ENCODE measurements around the gene C1orf94. TPM values are rescaled to one million over a fixed set of nuclear protein-coding genes. Genes with fewer than 3 reads are reported as not detected.

Gene C1orf94
- total and polyA plus RNA-seq, 10 donors: not detected

DNA sequence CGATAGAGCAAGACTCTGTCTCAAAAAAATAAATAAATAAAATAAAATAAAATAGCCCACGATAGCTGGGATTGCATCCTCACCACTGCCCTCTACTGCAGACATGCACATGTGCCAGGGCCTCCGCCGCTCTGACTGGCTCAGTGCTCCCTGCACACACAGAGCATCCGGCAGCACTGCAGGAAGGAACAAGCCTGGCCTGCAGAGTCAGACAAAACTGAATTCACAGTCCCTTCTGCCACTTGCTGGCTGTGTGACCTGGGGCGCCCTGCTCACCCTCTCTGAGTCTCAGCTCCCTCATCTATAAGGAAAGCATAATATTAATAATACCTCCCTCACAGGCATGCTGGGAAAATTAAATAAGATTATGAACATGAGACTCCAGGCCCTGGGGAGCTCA is 47.1 kb upstream of the C1orf94 start:
- no peak for DNase-seq
- TF ChIP-seq POLR2AphosphoS5 (IDR thresholded peaks at IDR 0.05) (no peak), POLR2A (IDR thresholded peaks at IDR 0.05) (no peak)
- TF ChIP-seq, protein P1, sequence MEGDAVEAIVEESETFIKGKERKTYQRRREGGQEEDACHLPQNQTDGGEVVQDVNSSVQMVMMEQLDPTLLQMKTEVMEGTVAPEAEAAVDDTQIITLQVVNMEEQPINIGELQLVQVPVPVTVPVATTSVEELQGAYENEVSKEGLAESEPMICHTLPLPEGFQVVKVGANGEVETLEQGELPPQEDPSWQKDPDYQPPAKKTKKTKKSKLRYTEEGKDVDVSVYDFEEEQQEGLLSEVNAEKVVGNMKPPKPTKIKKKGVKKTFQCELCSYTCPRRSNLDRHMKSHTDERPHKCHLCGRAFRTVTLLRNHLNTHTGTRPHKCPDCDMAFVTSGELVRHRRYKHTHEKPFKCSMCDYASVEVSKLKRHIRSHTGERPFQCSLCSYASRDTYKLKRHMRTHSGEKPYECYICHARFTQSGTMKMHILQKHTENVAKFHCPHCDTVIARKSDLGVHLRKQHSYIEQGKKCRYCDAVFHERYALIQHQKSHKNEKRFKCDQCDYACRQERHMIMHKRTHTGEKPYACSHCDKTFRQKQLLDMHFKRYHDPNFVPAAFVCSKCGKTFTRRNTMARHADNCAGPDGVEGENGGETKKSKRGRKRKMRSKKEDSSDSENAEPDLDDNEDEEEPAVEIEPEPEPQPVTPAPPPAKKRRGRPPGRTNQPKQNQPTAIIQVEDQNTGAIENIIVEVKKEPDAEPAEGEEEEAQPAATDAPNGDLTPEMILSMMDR (IDR thresholded peaks at IDR 0.05 in 8 of 11, conservative IDR thresholded peaks at IDR 0.05 in 3 of 11): no peak
- no peak overlapping the region for H3K27ac ChIP-seq
- no peaks in the 10 kb centered on the region for H3K36me3 ChIP-seq
- WGBS, 5 donors: 64 to 79% (median 70%) methylated on average over 6 of the region's 6 CpGs
- no peaks in the 10 kb centered on the region for H3K4me1 ChIP-seq
- no peaks in the 10 kb centered on the region for H3K9me3 ChIP-seq
- H3K4me3 ChIP-seq: no peak overlapping the region
- peaks cover 0 to 36% (median 0%) of the 10 kb centered on the region in 7 donors for H3K27me3 ChIP-seq (replicated peaks in 1 of 7)
- intact Hi-C loops (cut with DNase I; ENCODE audit: low total_unique reads): no loop called here

- intact Hi-C loops (cut with DNase I; ENCODE audit: low total_unique reads): no loop called here
- H3K4me1 ChIP-seq: no peaks in the 10 kb centered on the region
- 77 to 89% (median 83%) methylated on average over 5 of the region's 5 CpGs for WGBS, 5 donors
- peaks cover 0 to 36% (median 0%) of the 10 kb centered on the region in 7 donors for H3K27me3 ChIP-seq (replicated peaks in 1 of 7)
- TF ChIP-seq POLR2AphosphoS5 (IDR thresholded peaks at IDR 0.05) (no peak), POLR2A (IDR thresholded peaks at IDR 0.05) (no peak)
- TF ChIP-seq, protein P1 (IDR thresholded peaks at IDR 0.05 in 8 of 11, conservative IDR thresholded peaks at IDR 0.05 in 3 of 11): no peak
- DNase-seq: no peak
- no peak overlapping the region for H3K27ac ChIP-seq
- no peaks in the 10 kb centered on the region for H3K9me3 ChIP-seq
- no peaks in the 10 kb centered on the region for H3K36me3 ChIP-seq
- H3K4me3 ChIP-seq: no peak overlapping the region
Measured at GRCh38 chr1:34130306-34130705, 46.4 kb upstream of the C1orf94 start.

- no peak for DNase-seq
- no peak overlapping the region for H3K4me3 ChIP-seq
- TF ChIP-seq POLR2A (IDR thresholded peaks at IDR 0.05): no peak
- TF ChIP-seq, protein P1 (IDR thresholded peaks at IDR 0.05 in 8 of 11, conservative IDR thresholded peaks at IDR 0.05 in 3 of 11): no peak
- no peak for TF ChIP-seq POLR2AphosphoS5 (IDR thresholded peaks at IDR 0.05)
- no peaks in the 10 kb centered on the region for H3K9me3 ChIP-seq
- peaks cover 0 to 28% (median 0%) of the 10 kb centered on the region in 7 donors for H3K27me3 ChIP-seq (replicated peaks in 1 of 7)
- H3K36me3 ChIP-seq: no peaks in the 10 kb centered on the region
- H3K27ac ChIP-seq: no peak overlapping the region
- WGBS, 5 donors: 78 to 94% (median 86%) methylated on average over 3 of the region's 3 CpGs
- no peaks in the 10 kb centered on the region for H3K4me1 ChIP-seq
- intact Hi-C loops (cut with DNase I; ENCODE audit: low total_unique reads): no loop called here
Measured at GRCh38 chr1:34131396-34132160, 45.1 kb upstream of the C1orf94 start.

- no peaks in the 10 kb centered on the region for H3K9me3 ChIP-seq
- intact Hi-C loops (cut with DNase I; ENCODE audit: low total_unique reads): no loop called here
- H3K27me3 ChIP-seq (replicated peaks in 1 of 7): peaks cover 0 to 23% (median 0%) of the 10 kb centered on the region in 7 donors
- no peak overlapping the region for H3K27ac ChIP-seq
- no peak overlapping the region for H3K4me3 ChIP-seq
- no peaks in the 10 kb centered on the region for H3K36me3 ChIP-seq
- WGBS, 5 donors: 70 to 87% (median 82%) methylated on average over 4 of the region's 4 CpGs
- no peaks in the 10 kb centered on the region for H3K4me1 ChIP-seq
- DNase-seq: no peak
- no peak for TF ChIP-seq POLR2A (IDR thresholded peaks at IDR 0.05)
- TF ChIP-seq POLR2AphosphoS5 (IDR thresholded peaks at IDR 0.05): no peak
- TF ChIP-seq, protein P1 (IDR thresholded peaks at IDR 0.05 in 8 of 11, conservative IDR thresholded peaks at IDR 0.05 in 3 of 11): no peak
Measured at GRCh38 chr1:34132161-34132420, 44.6 kb upstream of the C1orf94 start.

Data from spleen (tissue), 11 donors.